HepG2 (cell line): ENCODE data around the gene BAZ1B. TPM values are rescaled to one million over a fixed set of nuclear protein-coding genes. Genes with fewer than 3 reads are reported as not detected.

Source experiments
- ATAC-seq: fragments of 200-7000 bp; cut with Tn5 transposase; 3 replicates; pipeline ENCODE4 v1.9.1; 2020; ENCODE audit warnings: mild to moderate bottlenecking, moderate library complexity
- BruUV-seq: library from RNA; stranded (reverse); fragments of 400-500 nt; replicated peaks from 2 replicates; lab custom pipeline; 2021; lab: Mats Ljungman, UMichigan
- CTCF ChIA-PET: fragments of 300-600 bp; formaldehyde crosslinking; extraction: SDS; loops from one replicate; lab custom pipeline; 2021; ENCODE audit warnings: low total read pairs, inconsistent platforms, low intra/inter-chr PET ratio; lab: Yijun Ruan, JAX
- POLR2A ChIA-PET: fragments of 350-600 bp; sonication (Branson Sonifier 250); formaldehyde crosslinking; loops from one replicate; lab custom pipeline; 2020; ENCODE audit warnings: antibody characterized with exemption, inconsistent platforms; lab: Yijun Ruan, JAX
- DNase-seq: peaks from one replicate; pipeline ENCODE4 v3.0.0-alpha.2; 2015; ENCODE audit warnings: low spot score
- FAIRE-seq: peaks from 3 replicates; lab custom pipeline; 2011; peaks lifted over from hg19 to GRCh38; lab: Jason Lieb, UNC
- H2AFZ ChIP-seq: one replicate; pipeline ENCODE4 v1.6.1; 2011; ENCODE audit warnings: low read length, inconsistent platforms
- H3K27ac ChIP-seq: fragments of 300-600 bp; 3 replicates; pipeline ENCODE4 v1.8.0; 2011; ENCODE audit warnings: mixed run types, mild to moderate bottlenecking, mixed read lengths, low read length, inconsistent platforms; ENCODE audit not compliant: insufficient read depth; ENCODE audit errors: extremely low read length
- H3K27me3 ChIP-seq, 2 experiments: fragments of 200-600 bp in 1 of 2; 2 replicates in 1 of 2; 3 replicates in 1 of 2; pipeline versions ENCODE4 v1.6.0 to v1.8.0; 2011; ENCODE audit warnings: low read length in 2 of 2, mild to moderate bottlenecking in 2 of 2, moderate library complexity in 2 of 2, inconsistent platforms in 1 of 2; ENCODE audit not compliant: insufficient read depth in 2 of 2, control insufficient read depth in 1 of 2
- H3K36me3 ChIP-seq, 2 experiments: fragments of 200-600 bp in 1 of 2; replicated peaks in 1 of 2; 2 replicates in 1 of 2; 3 replicates in 1 of 2; pipeline versions ENCODE4 v1.5.1 to v1.8.0; 2011; ENCODE audit warnings: low read length in 2 of 2, inconsistent platforms in 1 of 2; ENCODE audit not compliant: insufficient read depth in 2 of 2, control insufficient read depth in 1 of 2
- H3K4me1 ChIP-seq: 2 replicates; pipeline ENCODE4 v1.5.1; 2012; ENCODE audit warnings: low read length, inconsistent platforms; ENCODE audit not compliant: insufficient read depth
- H3K4me2 ChIP-seq: 2 replicates; pipeline ENCODE4 v1.6.0; 2011; ENCODE audit warnings: low read depth, low read length, inconsistent platforms
- H3K4me3 ChIP-seq, 3 experiments: fragments of 200-600 bp in 1 of 3; sonication (generic), shearing (Covaris generic) in 1 of 3; replicated peaks in 1 of 3; 2 replicates each; pipeline ENCODE4 v1.5.1; 2011 to 2016; ENCODE audit warnings: low read length in 3 of 3, inconsistent platforms in 2 of 3, low read depth in 2 of 3, mild to moderate bottlenecking in 2 of 3, control low read depth in 1 of 3, mixed read lengths in 1 of 3; ENCODE audit not compliant: insufficient read depth in 1 of 3
- H3K79me2 ChIP-seq: one replicate; pipeline ENCODE4 v1.6.1; 2011; ENCODE audit warnings: low read length, inconsistent platforms; ENCODE audit not compliant: insufficient read depth
- H3K9ac ChIP-seq: 2 replicates; pipeline ENCODE4 v1.6.0; 2011; ENCODE audit warnings: mild to moderate bottlenecking, low read depth, low read length, inconsistent platforms; ENCODE audit not compliant: insufficient read depth
- H3K9me3 ChIP-seq: 2 replicates; pipeline ENCODE4 v1.5.1; 2012; ENCODE audit warnings: mild to moderate bottlenecking, low read length
- H4K20me1 ChIP-seq: 2 replicates; pipeline ENCODE4 v1.6.0; 2011; ENCODE audit warnings: inconsistent platforms, mild to moderate bottlenecking, low read length, moderate library complexity; ENCODE audit not compliant: insufficient read depth
- ARID2 ChIP-seq: sonication (generic); formaldehyde crosslinking; IDR thresholded peaks from 2 replicates; pipeline ENCODE4 v1.8.1; 2022; ENCODE audit warnings: mild to moderate bottlenecking, missing genetic modification reagents, borderline replicate concordance
- LCORL ChIP-seq, 2 experiments: fragments of 450-650 bp in 1 of 2; sonication (generic) in 1 of 2; formaldehyde crosslinking in 1 of 2; IDR thresholded peaks; 2 replicates each; pipeline versions ENCODE4 v1.5.0 to v1.6.1; 2017 to 2020; ENCODE audit warnings: antibody characterized with exemption in 1 of 2, missing genetic modification reagents in 1 of 2
- NFIB ChIP-seq: sonication (generic); formaldehyde crosslinking; IDR thresholded peaks from 2 replicates; pipeline ENCODE4 v1.9.0; 2021; ENCODE audit warnings: missing genetic modification reagents, mild to moderate bottlenecking, borderline replicate concordance
- PHF21A ChIP-seq: sonication (generic); formaldehyde crosslinking; IDR thresholded peaks from 2 replicates; pipeline ENCODE4 v1.5.0; 2020; ENCODE audit warnings: mild to moderate bottlenecking, missing genetic modification reagents
- STAT6 ChIP-seq: sonication (generic); formaldehyde crosslinking; IDR thresholded peaks from 2 replicates; pipeline ENCODE4 v1.4.0; 2020; ENCODE audit warnings: missing genetic modification reagents, mild to moderate bottlenecking, borderline replicate concordance
- ZNF12 ChIP-seq: sonication (generic); formaldehyde crosslinking; IDR thresholded peaks from 2 replicates; pipeline ENCODE4 v1.5.0; 2020; ENCODE audit warnings: missing genetic modification reagents
- ZNF20 ChIP-seq: sonication (generic); formaldehyde crosslinking; IDR thresholded peaks from 2 replicates; pipeline ENCODE4 v1.4.0; 2020; ENCODE audit warnings: mild to moderate bottlenecking, moderate library complexity, missing genetic modification reagents
- ZNF207 ChIP-seq: fragments of 450-650 bp; IDR thresholded peaks from 2 replicates; pipeline ENCODE4 v1.6.1; 2016; ENCODE audit warnings: antibody characterized with exemption, borderline replicate concordance
- ZNF3 ChIP-seq: IDR thresholded peaks from 2 replicates; pipeline ENCODE4 v1.7.0; 2017; ENCODE audit warnings: inconsistent platforms
- ZNF670 ChIP-seq: sonication (generic); formaldehyde crosslinking; IDR thresholded peaks from 2 replicates; pipeline ENCODE4 v1.8.0; 2022; ENCODE audit warnings: mild to moderate bottlenecking, missing genetic modification reagents, borderline replicate concordance
- WGBS: methylation state at CpG from one replicate; pipeline ENCODE4 v1.1.6; 2017; ENCODE audit warnings: low lambda C conversion rate; 5-methylcytosine and 5-hydroxymethylcytosine counted together
- in situ Hi-C: cut with HindIII; loops from 2 replicates; pipeline ENCODE4 v1.10.0; 2017; ENCODE audit warnings: low pct_unique_long_range_greater_than_20kb; ENCODE audit not compliant: extremely low pct_ligation_motif_present
- intact Hi-C: fragments of 100-400 bp; cut with micrococcal nuclease; formaldehyde crosslinking; loops from one replicate; pipeline ENCODE4 v1.10.0; 2022; ENCODE audit not compliant: unreplicated experiment
- polyA plus RNA-seq, 8 experiments: library from polyadenylated mRNA; depleted of rRNA in 3 of 8; stranded (reverse) in 7 of 8; unstranded in 1 of 8; fragments of >200 nt; fragmentation: Illumina TruSeq in 4 of 8; extraction: Trizol in 4 of 8; gene quantifications; 2 replicates each; pipeline versions ENCODE4 v1.2.1 to v1.2.3, GENCODE V29; 2011 to 2016; ENCODE audit warnings: low read depth in 4 of 8, missing spikeins in 1 of 8, mixed read lengths in 1 of 8; ENCODE audit not compliant: insufficient read depth in 1 of 8
- total RNA-seq, 5 experiments: library from RNA; depleted of rRNA; stranded (reverse); fragments of >200 nt; fragmentation: Illumina TruSeq; extraction: Trizol; gene quantifications; 2 replicates each; pipeline ENCODE4 v1.2.3, GENCODE V29; 2016; ENCODE audit warnings: low read depth in 1 of 5
- TF ChIP-seq, protein P1 (sequence below): sonication (generic); formaldehyde crosslinking; IDR thresholded peaks from 2 replicates; pipeline ENCODE4 v1.4.0; 2020; ENCODE audit warnings: missing genetic modification reagents; ENCODE audit errors: not compliant biosample characterization
- TF ChIP-seq, protein P2 (sequence below): sonication (generic); formaldehyde crosslinking; IDR thresholded peaks from one replicate; pipeline ENCODE4 v1.5.1; 2020; ENCODE audit warnings: mild to moderate bottlenecking, missing genetic modification reagents; ENCODE audit errors: not compliant biosample characterization

Gene BAZ1B
- total and polyA plus RNA-seq, 2 of the 13 experiments (the other 11 are each of a cell fraction or from before 2014, with no cell fraction given), result 18.6 to 69.4 TPM

DNA sequence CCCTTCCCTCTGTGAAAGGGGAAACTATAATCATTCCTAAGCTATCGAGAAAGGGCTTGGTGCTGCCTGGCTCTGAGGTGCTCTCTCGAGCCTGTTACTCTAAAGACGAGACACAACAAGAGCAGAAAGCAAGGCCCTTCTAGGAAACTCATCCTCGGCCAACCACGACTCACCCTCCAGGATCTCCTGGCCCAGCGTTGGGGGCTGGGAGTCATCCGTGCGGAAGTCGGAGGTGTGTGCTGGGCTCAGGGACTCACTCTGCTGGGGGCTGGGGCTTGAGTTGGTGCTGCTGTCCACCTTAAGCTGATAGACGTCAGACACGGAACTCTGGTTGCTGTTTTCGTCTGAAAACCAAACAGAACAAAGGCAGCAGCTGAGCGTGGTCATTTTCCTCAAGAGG, 17.6 kb upstream of the BAZ1B start:
- FAIRE-seq, result no peak
- in situ Hi-C loops, result no loop called here
- H3K36me3 ChIP-seq, result peaks cover 26 to 63% of the 10 kb centered on the region in 2 experiments

More for the DNA sequence above, 17.6 kb upstream of the BAZ1B start:
- ATAC-seq (no peak), DNase-seq (no peak)
- Histone ChIP-seq H3K9me3 (no peaks in the 10 kb centered on the region), H3K4me2 (no peak overlapping the region), H3K79me2 (no peaks in the 10 kb centered on the region), H3K4me3 (no peak overlapping the region), H3K27ac (no peak overlapping the region), H3K27me3 (no peaks in the 10 kb centered on the region), H2AFZ (no peak overlapping the region), H4K20me1 (no peaks in the 10 kb centered on the region), H3K9ac (no peak overlapping the region), H3K4me1 (no peaks in the 10 kb centered on the region)
- intact Hi-C loops, result no loop called here
- WGBS, result 97% methylated on average over 13 of the region's 13 CpGs
- CTCF ChIA-PET, result no interaction called here
- no TSS peak for BruUV-seq
- POLR2A ChIA-PET, result interaction anchor here (1.1 kb wide), 1 partner anchor 17 kb away, joined by 4 read pairs; the partner anchor contains the start of gene BAZ1B
- TF ChIP-seq NFIB, result no peak
- TF ChIP-seq, protein P1, sequence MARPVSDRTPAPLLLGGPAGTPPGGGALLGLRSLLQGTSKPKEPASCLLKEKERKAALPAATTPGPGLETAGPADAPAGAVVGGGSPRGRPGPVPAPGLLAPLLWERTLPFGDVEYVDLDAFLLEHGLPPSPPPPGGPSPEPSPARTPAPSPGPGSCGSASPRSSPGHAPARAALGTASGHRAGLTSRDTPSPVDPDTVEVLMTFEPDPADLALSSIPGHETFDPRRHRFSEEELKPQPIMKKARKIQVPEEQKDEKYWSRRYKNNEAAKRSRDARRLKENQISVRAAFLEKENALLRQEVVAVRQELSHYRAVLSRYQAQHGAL (CRISPR knock-in tag), result no peak
- no peak for TF ChIP-seq LCORL (IDR thresholded peaks at IDR 0.05)
- no peak for TF ChIP-seq LCORL (CRISPR knock-in tag; IDR thresholded peaks at IDR 0.05)
- no peak for TF ChIP-seq STAT6 (CRISPR knock-in tag)
- TF ChIP-seq ZNF670 (CRISPR knock-in tag), result no peak
- TF ChIP-seq, protein P2, sequence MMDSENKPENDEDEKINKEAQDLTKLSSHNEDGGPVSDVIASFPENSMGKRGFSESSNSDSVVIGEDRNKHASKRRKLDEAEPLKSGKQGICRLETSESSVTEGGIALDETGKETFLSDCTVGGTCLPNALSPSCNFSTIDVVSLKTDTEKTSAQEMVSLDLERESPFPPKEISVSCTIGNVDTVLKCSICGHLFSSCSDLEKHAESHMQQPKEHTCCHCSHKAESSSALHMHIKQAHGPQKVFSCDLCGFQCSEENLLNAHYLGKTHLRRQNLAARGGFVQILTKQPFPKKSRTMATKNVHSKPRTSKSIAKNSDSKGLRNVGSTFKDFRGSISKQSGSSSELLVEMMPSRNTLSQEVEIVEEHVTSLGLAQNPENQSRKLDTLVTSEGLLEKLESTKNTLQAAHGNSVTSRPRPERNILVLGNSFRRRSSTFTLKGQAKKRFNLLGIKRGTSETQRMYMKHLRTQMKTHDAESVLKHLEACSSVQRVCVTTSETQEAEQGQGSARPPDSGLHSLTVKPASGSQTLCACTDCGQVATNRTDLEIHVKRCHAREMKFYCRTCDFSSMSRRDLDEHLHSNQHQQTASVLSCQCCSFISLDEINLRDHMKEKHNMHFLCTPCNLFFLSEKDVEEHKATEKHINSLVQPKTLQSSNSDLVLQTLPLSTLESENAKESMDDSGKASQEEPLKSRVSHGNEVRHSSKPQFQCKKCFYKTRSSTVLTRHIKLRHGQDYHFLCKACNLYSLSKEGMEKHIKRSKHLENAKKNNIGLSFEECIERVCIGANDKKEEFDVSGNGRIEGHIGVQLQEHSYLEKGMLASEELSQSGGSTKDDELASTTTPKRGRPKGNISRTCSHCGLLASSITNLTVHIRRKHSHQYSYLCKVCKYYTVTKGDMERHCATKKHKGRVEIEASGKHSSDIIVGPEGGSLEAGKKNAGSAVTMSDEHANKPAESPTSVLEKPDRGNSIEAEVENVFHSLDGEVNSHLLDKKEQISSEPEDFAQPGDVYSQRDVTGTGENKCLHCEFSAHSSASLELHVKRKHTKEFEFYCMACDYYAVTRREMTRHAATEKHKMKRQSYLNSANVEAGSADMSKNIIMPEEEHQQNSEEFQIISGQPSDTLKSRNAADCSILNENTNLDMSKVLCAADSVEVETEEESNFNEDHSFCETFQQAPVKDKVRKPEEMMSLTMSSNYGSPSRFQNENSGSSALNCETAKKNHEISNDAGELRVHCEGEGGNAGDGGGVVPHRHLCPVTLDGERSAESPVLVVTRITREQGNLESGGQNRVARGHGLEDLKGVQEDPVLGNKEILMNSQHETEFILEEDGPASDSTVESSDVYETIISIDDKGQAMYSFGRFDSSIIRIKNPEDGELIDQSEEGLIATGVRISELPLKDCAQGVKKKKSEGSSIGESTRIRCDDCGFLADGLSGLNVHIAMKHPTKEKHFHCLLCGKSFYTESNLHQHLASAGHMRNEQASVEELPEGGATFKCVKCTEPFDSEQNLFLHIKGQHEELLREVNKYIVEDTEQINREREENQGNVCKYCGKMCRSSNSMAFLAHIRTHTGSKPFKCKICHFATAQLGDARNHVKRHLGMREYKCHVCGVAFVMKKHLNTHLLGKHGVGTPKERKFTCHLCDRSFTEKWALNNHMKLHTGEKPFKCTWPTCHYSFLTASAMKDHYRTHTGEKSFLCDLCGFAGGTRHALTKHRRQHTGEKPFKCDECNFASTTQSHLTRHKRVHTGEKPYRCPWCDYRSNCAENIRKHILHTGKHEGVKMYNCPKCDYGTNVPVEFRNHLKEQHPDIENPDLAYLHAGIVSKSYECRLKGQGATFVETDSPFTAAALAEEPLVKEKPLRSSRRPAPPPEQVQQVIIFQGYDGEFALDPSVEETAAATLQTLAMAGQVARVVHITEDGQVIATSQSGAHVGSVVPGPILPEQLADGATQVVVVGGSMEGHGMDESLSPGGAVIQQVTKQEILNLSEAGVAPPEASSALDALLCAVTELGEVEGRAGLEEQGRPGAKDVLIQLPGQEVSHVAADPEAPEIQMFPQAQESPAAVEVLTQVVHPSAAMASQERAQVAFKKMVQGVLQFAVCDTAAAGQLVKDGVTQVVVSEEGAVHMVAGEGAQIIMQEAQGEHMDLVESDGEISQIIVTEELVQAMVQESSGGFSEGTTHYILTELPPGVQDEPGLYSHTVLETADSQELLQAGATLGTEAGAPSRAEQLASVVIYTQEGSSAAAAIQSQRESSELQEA, result no peak
- TF ChIP-seq ZNF12 (CRISPR knock-in tag), result no peak
- TF ChIP-seq PHF21A, result no peak
- no peak for TF ChIP-seq ZNF20
- TF ChIP-seq ZNF3 (CRISPR knock-in tag), result no peak
- no peak for TF ChIP-seq ZNF207
- no peak for TF ChIP-seq ARID2 (CRISPR knock-in tag)
